Endothelial cell of umbilical vein (primary cell): ENCODE data around the gene SERPINF2. TPM values are rescaled to one million over a fixed set of nuclear protein-coding genes. Genes with fewer than 3 reads are reported as not detected.

Experiments used
- BruUV-seq: library from RNA; stranded (reverse); fragments of 400-500 nt; replicated peaks from 2 replicates; lab custom pipeline; 2021; lab: Mats Ljungman, UMichigan
- CTCF ChIA-PET: fragments of 300-600, 350-600 bp; sonication (Branson Sonifier 250); formaldehyde crosslinking; loops from one replicate; lab custom pipeline; 2021; ENCODE audit warnings: antibody characterized with exemption, inconsistent platforms; lab: Charles Lee
- POLR2A ChIA-PET: fragments of 300-600, 350-600 bp; sonication (Branson Sonifier 250); formaldehyde crosslinking; loops from one replicate; lab custom pipeline; 2021; ENCODE audit warnings: antibody characterized with exemption, inconsistent platforms; lab: Charles Lee
- DNase-seq: peaks from one replicate; pipeline ENCODE4 v3.0.0-alpha.2; 2011; ENCODE audit warnings: low read depth, low spot score
- FAIRE-seq: peaks from 2 replicates; lab custom pipeline; 2011; peaks lifted over from hg19 to GRCh38; lab: Jason Lieb, UNC
- H2AFZ ChIP-seq: 2 replicates; pipeline ENCODE4 v1.6.0; 2012; ENCODE audit warnings: low read depth, low read length, control low read depth, inconsistent platforms
- H3K27ac ChIP-seq: 2 replicates; pipeline ENCODE4 v1.5.1; 2011; ENCODE audit warnings: low read depth, mild to moderate bottlenecking, control low read depth, low read length, moderate library complexity; ENCODE audit not compliant: insufficient read depth
- H3K27me3 ChIP-seq, 2 experiments: 2 replicates each; pipeline versions ENCODE4 v1.6.0 to v1.6.1; 2011; ENCODE audit warnings: low read length in 2 of 2, mixed read lengths in 1 of 2; ENCODE audit not compliant: control insufficient read depth in 2 of 2, insufficient read depth in 2 of 2
- H3K36me3 ChIP-seq, 2 experiments: 2 replicates in 1 of 2; 3 replicates in 1 of 2; pipeline ENCODE4 v1.5.1; 2011; ENCODE audit warnings: low read length in 2 of 2, mild to moderate bottlenecking in 1 of 2, moderate library complexity in 1 of 2; ENCODE audit not compliant: control insufficient read depth in 2 of 2, insufficient read depth in 2 of 2; ENCODE audit errors: extremely low read depth in 1 of 2
- H3K4me1 ChIP-seq: 3 replicates; pipeline ENCODE4 v1.5.1; 2011; ENCODE audit warnings: mild to moderate bottlenecking, low read length; ENCODE audit not compliant: control insufficient read depth, insufficient read depth; ENCODE audit errors: extremely low read depth
- H3K4me2 ChIP-seq: 2 replicates; pipeline ENCODE4 v1.6.1; 2011; ENCODE audit warnings: low read length, control low read depth, mixed read lengths; ENCODE audit not compliant: insufficient read depth
- H3K4me3 ChIP-seq, 3 experiments: fragments of 200-600 bp in 1 of 3; sonication (generic), shearing (Covaris generic) in 1 of 3; replicated peaks in 1 of 3; 2 replicates each; pipeline ENCODE4 v1.5.1; 2011 to 2016; ENCODE audit warnings: control low read depth in 3 of 3, low read length in 3 of 3, mild to moderate bottlenecking in 2 of 3, inconsistent platforms in 1 of 3, low read depth in 1 of 3, moderate library complexity in 1 of 3; ENCODE audit not compliant: insufficient read depth in 1 of 3
- H3K79me2 ChIP-seq: 2 replicates; pipeline ENCODE4 v1.6.0; 2012; ENCODE audit warnings: low read length, inconsistent platforms; ENCODE audit not compliant: control insufficient read depth, insufficient read depth
- H3K9ac ChIP-seq: replicated peaks from 2 replicates; pipeline ENCODE3; 2011; ENCODE audit warnings: low read length, control low read depth; ENCODE audit not compliant: insufficient read depth; ENCODE audit errors: extremely low read depth
- H3K9me1 ChIP-seq: replicated peaks from 3 replicates; pipeline ENCODE4 v1.6.0; 2011; ENCODE audit warnings: mild to moderate bottlenecking, low read length; ENCODE audit not compliant: control insufficient read depth, insufficient read depth; ENCODE audit errors: extremely low read depth
- H3K9me3 ChIP-seq: replicated peaks from 2 replicates; pipeline ENCODE4 v1.5.1; 2012; ENCODE audit warnings: low read length, inconsistent platforms; ENCODE audit not compliant: control insufficient read depth, insufficient read depth
- H4K20me1 ChIP-seq: replicated peaks from 2 replicates; pipeline ENCODE3; 2011; ENCODE audit warnings: mild to moderate bottlenecking, low read length; ENCODE audit not compliant: control insufficient read depth, insufficient read depth; ENCODE audit errors: extremely low read depth
- EZH2 ChIP-seq: IDR thresholded peaks from 2 replicates; pipeline ENCODE4 v1.6.1; 2012; ENCODE audit warnings: borderline replicate concordance, low read depth, mild to moderate bottlenecking, moderate library complexity, low read length, inconsistent platforms; ENCODE audit not compliant: severe bottlenecking
- FOS ChIP-seq: IDR thresholded peaks from 2 replicates; pipeline ENCODE4 v1.6.1; 2011; ENCODE audit warnings: mild to moderate bottlenecking, low read length, moderate library complexity, borderline replicate concordance; ENCODE audit not compliant: insufficient read depth
- GATA2 ChIP-seq: IDR thresholded peaks from 2 replicates; pipeline ENCODE4 v1.7.0; 2011; ENCODE audit warnings: low read depth, mild to moderate bottlenecking, moderate library complexity, mixed read lengths, low read length; ENCODE audit not compliant: insufficient read length, insufficient read depth
- JUN ChIP-seq: IDR thresholded peaks from 2 replicates; pipeline ENCODE4 v1.6.1; 2011; ENCODE audit warnings: borderline replicate concordance, low read depth; ENCODE audit not compliant: insufficient read length, insufficient read depth
- MYC ChIP-seq: IDR thresholded peaks from one replicate; pipeline ENCODE4 v1.6.1; 2011; ENCODE audit warnings: mild to moderate bottlenecking, low read depth, low read length
- POLR2A ChIP-seq: IDR thresholded peaks from 2 replicates; pipeline ENCODE4 v1.6.1; 2012; ENCODE audit warnings: low read depth, mild to moderate bottlenecking, control low read depth, low read length
- POLR2AphosphoS5 ChIP-seq: IDR thresholded peaks from 2 replicates; pipeline ENCODE4 v1.6.1; 2012; ENCODE audit warnings: low read depth, mild to moderate bottlenecking, control low read depth, low read length, moderate library complexity; ENCODE audit not compliant: insufficient read depth
- dilution Hi-C: fragments of 300-500 bp; cut with MboI; formaldehyde crosslinking; loops from one replicate; pipeline ENCODE4 v1.15.0; 2019; ENCODE audit warnings: low sequenced_read_pairs; ENCODE audit not compliant: extremely low pct_ligation_motif_present
- intact Hi-C: fragments of 100-400 bp; cut with micrococcal nuclease; formaldehyde crosslinking; loops from one replicate; pipeline ENCODE4 v1.10.0; 2022
- polyA plus RNA-seq, 4 experiments: library from polyadenylated mRNA; depleted of rRNA in 3 of 4; stranded (reverse) in 3 of 4; unstranded in 1 of 4; fragments of >200 nt; gene quantifications; 2 replicates each; pipeline versions ENCODE4 v1.2.1 to v1.2.3, GENCODE V29; 2011 to 2012; ENCODE audit warnings: missing spikeins in 1 of 4
- total RNA-seq: library from RNA; stranded (reverse); gene quantifications from 2 replicates; pipeline ENCODE4 v1.2.3, GENCODE V29; 2021
- TF ChIP-seq, protein P1 (sequence below): IDR thresholded peaks from 2 replicates; pipeline ENCODE4 v1.6.1; 2011; ENCODE audit not compliant: insufficient read depth, insufficient read length
- TF ChIP-seq, protein P2 (sequence below), 2 donors: IDR thresholded peaks; 1 replicate in 1 of 2; 2 replicates in 1 of 2; pipeline ENCODE4 v1.5.1; 2011; ENCODE audit warnings: low read length in 2 of 2, mild to moderate bottlenecking in 2 of 2, moderate library complexity in 2 of 2, control low read depth in 1 of 2, inconsistent platforms in 1 of 2, low read depth in 1 of 2; ENCODE audit not compliant: insufficient read depth in 1 of 2; ENCODE audit errors: extremely low read depth in 1 of 2

Gene SERPINF2
- total and polyA plus RNA-seq, 2 donors (not counting 3 experiments of a cell fraction or from before 2014, with no cell fraction given) = 0.03 TPM; not detected in 1

DNA sequence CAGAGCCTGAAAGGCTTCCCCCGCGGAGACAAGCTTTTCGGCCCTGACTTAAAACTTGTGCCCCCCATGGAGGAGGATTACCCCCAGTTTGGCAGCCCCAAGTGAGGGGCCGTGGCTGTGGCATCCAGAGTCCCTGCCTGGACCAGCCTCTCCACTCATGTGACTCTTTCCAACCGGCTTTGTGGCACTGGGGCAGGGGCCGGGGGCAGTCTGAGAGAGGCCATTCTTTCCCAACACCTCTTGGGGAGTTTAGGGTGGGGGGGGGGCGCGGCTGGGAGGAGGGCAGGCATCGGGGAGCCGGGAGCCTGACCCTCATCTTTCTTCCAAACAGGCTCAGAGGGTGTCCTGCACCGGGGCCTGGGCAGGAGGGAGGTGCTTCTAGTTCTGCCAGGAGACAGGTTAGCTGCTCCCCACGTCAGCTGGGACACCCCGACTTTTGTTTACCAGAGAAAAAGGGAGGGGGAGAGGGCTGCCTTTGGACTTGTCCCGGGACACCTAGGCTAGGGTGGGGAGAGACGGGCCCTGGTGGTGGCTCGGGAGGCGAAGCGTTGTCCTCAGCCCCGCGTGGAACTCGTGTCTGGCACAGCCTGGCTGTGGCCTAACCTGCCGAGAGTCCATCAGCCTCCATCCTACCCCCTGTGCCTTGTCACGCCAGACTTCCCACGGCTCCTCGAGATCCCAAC is 11.9 kb downstream of the SERPINF2 start:
- Histone ChIP-seq H3K9ac (no peak overlapping the region), H4K20me1 (no peaks in the 10 kb centered on the region), H3K36me3 (no peaks in the 10 kb centered on the region), H3K9me3 (no peaks in the 10 kb centered on the region), H3K4me1 (peaks cover 4% of the 10 kb centered on the region), H3K79me2 (no peaks in the 10 kb centered on the region), H2AFZ (no peak overlapping the region), H3K27ac (no peak overlapping the region), H3K4me3 (no peak overlapping the region), H3K27me3 (no peaks in the 10 kb centered on the region), H3K9me1 (no peaks in the 10 kb centered on the region), H3K4me2 (no peak overlapping the region)
- ChIA-PET CTCF (interaction anchor here (1.0 to 1.5 kb wide), 3 partner anchors 9 to 34 kb away, joined by 5 read pairs; no protein-coding TSS in a partner anchor), POLR2A (no interaction called here)
- dilution Hi-C loops = no loop called here
- intact Hi-C loops = no loop called here
- no TSS peak for BruUV-seq
- no peak for FAIRE-seq
- no peak for TF ChIP-seq POLR2AphosphoS5
- TF ChIP-seq JUN = no peak
- TF ChIP-seq FOS = no peak
- TF ChIP-seq POLR2A = no peak
- TF ChIP-seq MYC = no peak
- TF ChIP-seq EZH2 = no peak
- TF ChIP-seq, protein P1, sequence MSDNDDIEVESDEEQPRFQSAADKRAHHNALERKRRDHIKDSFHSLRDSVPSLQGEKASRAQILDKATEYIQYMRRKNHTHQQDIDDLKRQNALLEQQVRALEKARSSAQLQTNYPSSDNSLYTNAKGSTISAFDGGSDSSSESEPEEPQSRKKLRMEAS = no peak
- no peak for TF ChIP-seq GATA2
- TF ChIP-seq, protein P2, sequence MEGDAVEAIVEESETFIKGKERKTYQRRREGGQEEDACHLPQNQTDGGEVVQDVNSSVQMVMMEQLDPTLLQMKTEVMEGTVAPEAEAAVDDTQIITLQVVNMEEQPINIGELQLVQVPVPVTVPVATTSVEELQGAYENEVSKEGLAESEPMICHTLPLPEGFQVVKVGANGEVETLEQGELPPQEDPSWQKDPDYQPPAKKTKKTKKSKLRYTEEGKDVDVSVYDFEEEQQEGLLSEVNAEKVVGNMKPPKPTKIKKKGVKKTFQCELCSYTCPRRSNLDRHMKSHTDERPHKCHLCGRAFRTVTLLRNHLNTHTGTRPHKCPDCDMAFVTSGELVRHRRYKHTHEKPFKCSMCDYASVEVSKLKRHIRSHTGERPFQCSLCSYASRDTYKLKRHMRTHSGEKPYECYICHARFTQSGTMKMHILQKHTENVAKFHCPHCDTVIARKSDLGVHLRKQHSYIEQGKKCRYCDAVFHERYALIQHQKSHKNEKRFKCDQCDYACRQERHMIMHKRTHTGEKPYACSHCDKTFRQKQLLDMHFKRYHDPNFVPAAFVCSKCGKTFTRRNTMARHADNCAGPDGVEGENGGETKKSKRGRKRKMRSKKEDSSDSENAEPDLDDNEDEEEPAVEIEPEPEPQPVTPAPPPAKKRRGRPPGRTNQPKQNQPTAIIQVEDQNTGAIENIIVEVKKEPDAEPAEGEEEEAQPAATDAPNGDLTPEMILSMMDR (IDR thresholded peaks at IDR 0.05; ENCODE audit: extremely low read depth in 1 of 2, insufficient read depth in 1 of 2, low read depth in 1 of 2, low read length in 2 of 2) = no peak
- DNase-seq = no peak
